Spleen (tissue), 11 donors: ENCODE results near the gene PIK3R6. TPM values are rescaled to one million over a fixed set of nuclear protein-coding genes. Genes with fewer than 3 reads are reported as not detected.
A peak's percentile ranks its signal among the peaks of the same experiment; 100 is the strongest.
"Not testable (repeated sequence)": the region's sequence is repeated elsewhere in the genome, so short reads cannot be mapped to it uniquely, and the experiment has no call there.

Experiments
- DNase-seq: peaks from one replicate; pipeline ENCODE4 v3.0.0-alpha.2; 2020
- H3K27ac ChIP-seq, 8 donors: fragments of 200-600 bp; sonication (generic) in 7 of 8; 1 replicate in 4 of 8; 2 replicates in 4 of 8; pipeline versions ENCODE4 v1.5.0 to v1.8.0; 2016 to 2021; ENCODE audit warnings: inconsistent platforms in 4 of 8, mild to moderate bottlenecking in 4 of 8, moderate library complexity in 1 of 8
- H3K27me3 ChIP-seq, 7 donors: fragments of 200-600 bp; sonication (generic) in 6 of 7; replicated peaks in 1 of 7; 1 replicate in 4 of 7; 2 replicates in 3 of 7; pipeline versions ENCODE4 v1.5.0 to v1.8.0; 2016 to 2021; ENCODE audit warnings: inconsistent platforms in 3 of 7, mild to moderate bottlenecking in 1 of 7
- H3K36me3 ChIP-seq, 6 donors: fragments of 200-600 bp; sonication (generic) in 5 of 6; 1 replicate in 4 of 6; 2 replicates in 2 of 6; pipeline versions ENCODE4 v1.5.0 to v1.8.0; 2016 to 2021; ENCODE audit warnings: inconsistent platforms in 2 of 6
- H3K4me1 ChIP-seq, 6 donors: fragments of 200-600 bp; sonication (generic) in 5 of 6; 1 replicate in 3 of 6; 2 replicates in 3 of 6; pipeline versions ENCODE4 v1.5.0 to v1.8.0; 2016 to 2021; ENCODE audit warnings: inconsistent platforms in 3 of 6
- H3K4me3 ChIP-seq, 8 donors: fragments of 200-600 bp; sonication (generic) in 7 of 8; 1 replicate in 4 of 8; 2 replicates in 4 of 8; pipeline versions ENCODE4 v1.5.0 to v1.8.0; 2016 to 2021; ENCODE audit warnings: inconsistent platforms in 4 of 8, mild to moderate bottlenecking in 4 of 8, moderate library complexity in 2 of 8
- H3K9me3 ChIP-seq, 8 donors: fragments of 200-600 bp; sonication (generic) in 7 of 8; 1 replicate in 4 of 8; 2 replicates in 4 of 8; pipeline versions ENCODE4 v1.5.0 to v1.8.0; 2016 to 2021; ENCODE audit warnings: inconsistent platforms in 4 of 8
- POLR2A ChIP-seq, 3 donors: fragments of 450-650 bp; IDR thresholded peaks; one replicate each; pipeline ENCODE4 v1.5.1; 2017; ENCODE audit warnings: antibody characterized with exemption in 3 of 3, mild to moderate bottlenecking in 1 of 3
- POLR2AphosphoS5 ChIP-seq, 3 donors: sonication (generic); formaldehyde crosslinking; IDR thresholded peaks; one replicate each; pipeline ENCODE4 v1.5.1; 2017; ENCODE audit warnings: antibody characterized with exemption in 3 of 3
- WGBS, 5 donors: extraction: QIAGEN DNeasy Blood & Tissue Kit in 3 of 5; methylation state at CpG; one replicate each; pipeline versions ENCODE4 v1.1.5 to v1.1.7; 2013 to 2018; 5-methylcytosine and 5-hydroxymethylcytosine counted together
- intact Hi-C: fragments of 100-400 bp; cut with DNase I; formaldehyde crosslinking; loops from one replicate; pipeline ENCODE4 v1.15.0; 2023; ENCODE audit warnings: low total_unique reads
- polyA plus RNA-seq, 3 donors: library from polyadenylated mRNA; stranded (reverse); fragments of 200-250 nt; gene quantifications; one replicate each; pipeline ENCODE4 v1.2.1, GENCODE V29; 2013
- total RNA-seq, 7 donors: library from RNA; depleted of rRNA in 3 of 7; stranded (reverse); fragments of >200 nt in 3 of 7; fragmentation: NEBNext Ultra II Directional in 4 of 7; extraction: Animal tissue kit (Norgen Biotek cat#: 25700) in 4 of 7; gene quantifications; one replicate each; pipeline versions ENCODE4 v1.1.0 to v1.2.1, GENCODE V29; 2016 to 2021
- TF ChIP-seq, protein P1 (sequence below), 11 experiments: fragments of 200-600 bp in 7 of 11; fragments of 450-650 bp in 4 of 11; sonication (generic) in 4 of 11; IDR thresholded peaks in 8 of 11; conservative IDR thresholded peaks in 3 of 11; 1 replicate in 7 of 11; 2 replicates in 4 of 11; pipeline versions ENCODE4 v1.4.0 to v1.8.0; 2016 to 2021; ENCODE audit warnings: antibody characterized with exemption in 11 of 11, inconsistent platforms in 4 of 11, mild to moderate bottlenecking in 1 of 11
- donor health status: healthy with polysubstance abuse.
- donor health status: DM: no; HTN: no; CAD: no; lungs with moderate emphysema.
- donor health status: DM: no; HTN: no; CAD: no.
- donor health status: Bipolar disorder and iron deficiency.
- donor health status: healthy.
- donor health status: DM: no; HTN: no; CAD: no.
- donor health status: DM: yes; HTN: yes; CAD: no.

PIK3R6 gene
- total and polyA plus RNA-seq, 10 donors, result 1.3 to 9.6 (median 6.5) TPM

- TF ChIP-seq, protein P1, sequence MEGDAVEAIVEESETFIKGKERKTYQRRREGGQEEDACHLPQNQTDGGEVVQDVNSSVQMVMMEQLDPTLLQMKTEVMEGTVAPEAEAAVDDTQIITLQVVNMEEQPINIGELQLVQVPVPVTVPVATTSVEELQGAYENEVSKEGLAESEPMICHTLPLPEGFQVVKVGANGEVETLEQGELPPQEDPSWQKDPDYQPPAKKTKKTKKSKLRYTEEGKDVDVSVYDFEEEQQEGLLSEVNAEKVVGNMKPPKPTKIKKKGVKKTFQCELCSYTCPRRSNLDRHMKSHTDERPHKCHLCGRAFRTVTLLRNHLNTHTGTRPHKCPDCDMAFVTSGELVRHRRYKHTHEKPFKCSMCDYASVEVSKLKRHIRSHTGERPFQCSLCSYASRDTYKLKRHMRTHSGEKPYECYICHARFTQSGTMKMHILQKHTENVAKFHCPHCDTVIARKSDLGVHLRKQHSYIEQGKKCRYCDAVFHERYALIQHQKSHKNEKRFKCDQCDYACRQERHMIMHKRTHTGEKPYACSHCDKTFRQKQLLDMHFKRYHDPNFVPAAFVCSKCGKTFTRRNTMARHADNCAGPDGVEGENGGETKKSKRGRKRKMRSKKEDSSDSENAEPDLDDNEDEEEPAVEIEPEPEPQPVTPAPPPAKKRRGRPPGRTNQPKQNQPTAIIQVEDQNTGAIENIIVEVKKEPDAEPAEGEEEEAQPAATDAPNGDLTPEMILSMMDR (IDR thresholded peaks at IDR 0.05 in 8 of 11, conservative IDR thresholded peaks at IDR 0.05 in 3 of 11), result no peak
- TF ChIP-seq POLR2A (IDR thresholded peaks at IDR 0.05), result no peak
- no peak for TF ChIP-seq POLR2AphosphoS5 (IDR thresholded peaks at IDR 0.05)
- WGBS, 5 donors, result 35 to 67% (median 46%) methylated on average over 14 of the region's 14 CpGs
- Histone ChIP-seq H3K27ac (peak overlapping the region in 3 of 8 donors; percentile 75 to 80 (median 76)), H3K4me3 (no peak overlapping the region), H3K9me3 (no peaks in the 10 kb centered on the region), H3K27me3 (no peaks in the 10 kb centered on the region), H3K4me1 (peaks cover 13 to 65% (median 40%) of the 10 kb centered on the region in 6 donors), H3K36me3 (no peaks in the 10 kb centered on the region)
- DNase-seq, result no peak
- intact Hi-C loops, result no loop called here
Observed at GRCh38 chr17:8856869-8857575, 10.5 kb downstream of the PIK3R6 start.

GRCh38 chr17:8856205-8856603 lies 11.3 kb downstream of the PIK3R6 start:
- H3K27me3 ChIP-seq, intact Hi-C loops, H3K27ac ChIP-seq, DNase-seq, H3K9me3 ChIP-seq, H3K36me3 ChIP-seq, H3K4me3 ChIP-seq: not testable (repeated sequence)
- WGBS, 5 donors, result 74 to 89% (median 86%) methylated on average over 6 of the region's 6 CpGs
- H3K4me1 ChIP-seq, result peaks cover 13 to 57% (median 38%) of the 10 kb centered on the region in 6 donors

DNA sequence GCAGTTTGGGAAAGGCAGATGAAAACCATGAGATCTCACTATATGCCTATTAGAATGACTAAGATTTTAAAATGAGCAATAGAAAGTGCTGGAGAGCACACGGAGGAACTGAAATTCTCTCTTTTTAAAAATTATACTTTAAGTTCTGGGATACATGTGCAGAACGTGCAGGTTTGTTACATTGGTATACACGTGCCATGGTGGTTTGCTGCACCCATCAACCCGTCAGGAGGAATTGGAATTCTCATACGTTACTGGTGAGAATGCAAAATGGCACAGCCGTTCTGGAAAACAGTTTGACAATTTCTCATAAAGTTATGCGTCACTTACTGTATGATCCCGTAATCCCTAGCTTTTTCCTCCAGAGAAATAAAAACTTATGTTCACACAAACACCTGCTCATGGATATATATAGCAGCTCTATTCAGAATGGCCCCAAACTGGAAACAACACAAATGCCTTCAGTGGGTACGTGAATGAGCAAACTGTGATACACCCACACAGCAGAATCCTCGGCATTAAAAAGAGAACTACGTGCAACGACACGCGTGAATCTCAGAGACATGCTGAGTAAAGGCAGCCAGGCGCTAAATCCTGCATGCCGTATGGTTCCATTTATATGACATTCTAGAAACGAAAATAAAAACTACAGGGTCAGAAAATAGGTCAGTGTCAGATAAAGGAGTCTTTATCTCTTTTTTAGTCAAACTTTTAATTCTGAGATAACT lies 11.8 kb downstream of the PIK3R6 start:
- Histone ChIP-seq H3K4me1 (peaks cover 13 to 51% (median 37%) of the 10 kb centered on the region in 6 donors), H3K9me3 (no peaks in the 10 kb centered on the region), H3K27ac (no peak overlapping the region), H3K4me3 (peak overlapping the region in 1 of 8 donors; percentile 14), H3K27me3 (no peaks in the 10 kb centered on the region), H3K36me3 (no peaks in the 10 kb centered on the region)
- TF ChIP-seq POLR2A (IDR thresholded peaks at IDR 0.05) (no peak), POLR2AphosphoS5 (IDR thresholded peaks at IDR 0.05) (no peak)
- TF ChIP-seq, protein P1 (IDR thresholded peaks at IDR 0.05 in 8 of 11, conservative IDR thresholded peaks at IDR 0.05 in 3 of 11), result no peak
- intact Hi-C loops, result no loop called here
- WGBS, 5 donors, result 68 to 79% (median 76%) methylated on average over 17 of the region's 17 CpGs
- DNase-seq, result no peak

DNA sequence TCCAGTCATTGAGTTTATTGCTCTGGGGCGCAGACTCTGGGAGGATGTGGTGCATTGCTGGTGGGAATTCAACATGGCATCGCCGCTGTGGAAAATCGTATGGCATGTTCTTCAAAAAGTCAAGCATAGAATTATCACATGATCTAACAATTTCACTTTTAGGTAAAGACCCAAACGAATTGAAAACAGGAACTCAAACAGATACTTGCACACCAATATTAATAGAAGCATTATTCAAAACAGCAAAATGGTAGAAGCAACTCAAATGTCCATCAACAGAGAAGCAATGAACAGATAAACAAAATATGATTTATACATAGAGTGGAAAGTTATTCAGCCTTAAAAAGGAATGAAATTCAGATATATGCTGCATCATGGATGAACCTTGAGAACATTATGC lies 15.9 kb downstream of the PIK3R6 start:
- WGBS, 5 donors, result 76 to 80% (median 77%) methylated on average over 5 of the region's 5 CpGs
- peaks cover 0 to 17% (median 0%) of the 10 kb centered on the region in 6 donors for H3K36me3 ChIP-seq
- no peaks in the 10 kb centered on the region for H3K9me3 ChIP-seq
- no peaks in the 10 kb centered on the region for H3K27me3 ChIP-seq
- DNase-seq, result no peak
- TF ChIP-seq POLR2AphosphoS5 (IDR thresholded peaks at IDR 0.05) (no peak), POLR2A (IDR thresholded peaks at IDR 0.05) (no peak)
- TF ChIP-seq, protein P1 (IDR thresholded peaks at IDR 0.05 in 8 of 11, conservative IDR thresholded peaks at IDR 0.05 in 3 of 11), result no peak
- no peak overlapping the region for H3K4me3 ChIP-seq
- intact Hi-C loops, result no loop called here
- no peak overlapping the region for H3K27ac ChIP-seq
- H3K4me1 ChIP-seq, result peaks cover 0 to 11% (median 5%) of the 10 kb centered on the region in 6 donors
